NT2/D1 (cell line): Measurements from ENCODE around the gene GCNT1.

Experiments used
- SUZ12 ChIP-seq: IDR thresholded peaks from 2 replicates; pipeline ENCODE4 v1.6.1; 2011; ENCODE audit not compliant: insufficient read length, insufficient read depth; ENCODE audit errors: extremely low read depth
- YY1 ChIP-seq: IDR thresholded peaks from 2 replicates; pipeline ENCODE4 v1.6.1; 2011; ENCODE audit not compliant: insufficient read length, insufficient read depth
- ZNF274 ChIP-seq: IDR thresholded peaks from 2 replicates; pipeline ENCODE4 v1.6.1; 2011; ENCODE audit warnings: mild to moderate bottlenecking, low read depth, low read length

DNA sequence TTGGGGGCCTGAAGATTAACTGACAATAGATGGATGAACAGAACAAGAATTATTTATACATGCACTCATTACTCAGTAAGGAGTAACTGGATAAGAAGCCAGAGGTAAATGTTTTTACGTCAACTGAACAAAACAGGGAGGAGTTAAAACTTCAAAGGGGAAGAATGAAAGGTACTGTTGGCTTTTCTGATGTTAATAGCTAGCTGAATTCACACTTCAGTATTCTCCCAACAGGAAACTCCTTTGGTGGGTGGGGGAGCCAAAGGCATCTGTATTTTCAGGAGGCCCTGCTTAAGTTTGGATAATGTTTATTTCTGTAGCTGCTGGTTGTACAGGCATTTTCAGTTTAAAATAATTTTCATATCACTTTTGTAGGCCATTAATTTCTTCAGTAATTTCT, 41.6 kb upstream of the GCNT1 start:
- TF ChIP-seq ZNF274 (no peak), YY1 (no peak), SUZ12 (no peak)
